ENCODE results near the gene RNU1-2.
"Not testable (repeated sequence)": the region's sequence is repeated elsewhere in the genome, so short reads cannot be mapped to it uniquely, and the experiment has no call there.

Gene RNU1-2

GRCh38 chr1:16896316-16897055 lies 706 bp downstream of the RNU1-2 start:
- not testable (repeated sequence) for H3K9me2 ChIP-seq (replicated peaks; ENCODE audit: control insufficient read depth, low read length); H3K27me3 ChIP-seq (ENCODE audit: control insufficient read depth, low read length); H3K36me3 ChIP-seq (ENCODE audit: control insufficient read depth, low read length); H3K79me2 ChIP-seq (ENCODE audit: control insufficient read depth, low read length); H3K9me3 ChIP-seq (ENCODE audit: control insufficient read depth, insufficient read depth, low read length); H4K20me1 ChIP-seq (ENCODE audit: control insufficient read depth, insufficient read depth, low read depth, low read length)
- peak overlapping the region; percentile 83 for H3K27ac ChIP-seq (ENCODE audit: low read depth, low read length)
- H3K4me2 ChIP-seq (ENCODE audit: low read length) = peak overlapping the region; percentile 66
- H3K4me3 ChIP-seq (ENCODE audit: low read length) = peak overlapping the region; percentile 70
- H3F3A ChIP-seq (ENCODE audit: control insufficient read depth, insufficient read depth) = peaks cover 23% of the 10 kb centered on the region
- peaks cover 37% of the 10 kb centered on the region for H3K4me1 ChIP-seq (ENCODE audit: control insufficient read depth, low read length)

- Histone ChIP-seq H3K4me1 (ENCODE audit: control insufficient read depth, low read length) (peaks cover 48% of the 10 kb centered on the region), H3F3A (ENCODE audit: control insufficient read depth, insufficient read depth) (peaks cover 23% of the 10 kb centered on the region), H3K4me2 (ENCODE audit: low read length) (0 out of 2 replicates have a peak overlapping the region, but pooled peaks have one; percentile 14)
- not testable (repeated sequence) for H3K36me3 ChIP-seq (ENCODE audit: control insufficient read depth, low read length); H3K4me3 ChIP-seq (ENCODE audit: low read length); H3K9me3 ChIP-seq (ENCODE audit: control insufficient read depth, insufficient read depth, low read length); H3K27me3 ChIP-seq (ENCODE audit: control insufficient read depth, low read length); H3K79me2 ChIP-seq (ENCODE audit: control insufficient read depth, low read length); H4K20me1 ChIP-seq (ENCODE audit: control insufficient read depth, insufficient read depth, low read depth, low read length); H3K27ac ChIP-seq (ENCODE audit: low read depth, low read length); H3K9me2 ChIP-seq (replicated peaks; ENCODE audit: control insufficient read depth, low read length)
These were observed 1.9 kb downstream of the RNU1-2 start for GRCh38 chr1:16897653-16898052.

GRCh38 chr1:16898298-16898697 lies 2.5 kb downstream of the RNU1-2 start:
- not testable (repeated sequence) for H3K79me2 ChIP-seq (ENCODE audit: control insufficient read depth, low read length); H3K27me3 ChIP-seq (ENCODE audit: control insufficient read depth, low read length); H3K9me2 ChIP-seq (replicated peaks; ENCODE audit: control insufficient read depth, low read length); H3K9me3 ChIP-seq (ENCODE audit: control insufficient read depth, insufficient read depth, low read length); H3K36me3 ChIP-seq (ENCODE audit: control insufficient read depth, low read length); H3K27ac ChIP-seq (ENCODE audit: low read depth, low read length); H3K4me3 ChIP-seq (ENCODE audit: low read length); H4K20me1 ChIP-seq (ENCODE audit: control insufficient read depth, insufficient read depth, low read depth, low read length); H3K4me2 ChIP-seq (ENCODE audit: low read length)
- Histone ChIP-seq H3K4me1 (ENCODE audit: control insufficient read depth, low read length) (peaks cover 55% of the 10 kb centered on the region), H3F3A (ENCODE audit: control insufficient read depth, insufficient read depth) (peaks cover 26% of the 10 kb centered on the region)

DNA sequence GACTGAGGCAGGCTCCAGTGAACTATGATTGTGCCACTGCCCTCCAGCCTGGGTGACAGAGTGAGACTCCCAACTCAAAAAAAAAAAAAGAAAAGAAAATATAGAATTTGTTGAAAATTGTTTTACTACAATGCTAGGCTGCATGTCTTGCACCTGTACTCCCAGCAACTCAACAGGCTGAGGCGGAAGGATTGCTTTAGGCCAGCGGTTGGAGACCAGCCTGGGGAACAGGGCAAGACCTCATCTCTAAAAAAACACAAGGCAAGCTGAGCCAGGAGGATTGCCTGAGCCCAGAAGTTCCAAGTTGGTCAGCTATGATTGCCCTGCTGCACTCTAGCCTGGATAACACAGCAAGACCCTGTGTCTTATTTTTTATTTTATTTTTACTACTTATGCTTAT lies 3.2 kb downstream of the RNU1-2 start:
- Histone ChIP-seq H3F3A (ENCODE audit: control insufficient read depth, insufficient read depth) (peaks cover 31% of the 10 kb centered on the region), H3K4me1 (ENCODE audit: control insufficient read depth, low read length) (peaks cover 61% of the 10 kb centered on the region)
- not testable (repeated sequence) for H3K79me2 ChIP-seq (ENCODE audit: control insufficient read depth, low read length); H4K20me1 ChIP-seq (ENCODE audit: control insufficient read depth, insufficient read depth, low read depth, low read length); H3K36me3 ChIP-seq (ENCODE audit: control insufficient read depth, low read length); H3K27me3 ChIP-seq (ENCODE audit: control insufficient read depth, low read length); H3K9me2 ChIP-seq (replicated peaks; ENCODE audit: control insufficient read depth, low read length); H3K4me3 ChIP-seq (ENCODE audit: low read length); H3K9me3 ChIP-seq (ENCODE audit: control insufficient read depth, insufficient read depth, low read length); H3K27ac ChIP-seq (ENCODE audit: low read depth, low read length); H3K4me2 ChIP-seq (ENCODE audit: low read length)

- no peaks in the 10 kb centered on the region for H3K27me3 ChIP-seq (ENCODE audit: control insufficient read depth, low read length)
- no peaks in the 10 kb centered on the region for H3K9me3 ChIP-seq (ENCODE audit: control insufficient read depth, insufficient read depth, low read length)
- no peaks in the 10 kb centered on the region for H3K79me2 ChIP-seq (ENCODE audit: control insufficient read depth, low read length)
- TF ChIP-seq, protein P1, sequence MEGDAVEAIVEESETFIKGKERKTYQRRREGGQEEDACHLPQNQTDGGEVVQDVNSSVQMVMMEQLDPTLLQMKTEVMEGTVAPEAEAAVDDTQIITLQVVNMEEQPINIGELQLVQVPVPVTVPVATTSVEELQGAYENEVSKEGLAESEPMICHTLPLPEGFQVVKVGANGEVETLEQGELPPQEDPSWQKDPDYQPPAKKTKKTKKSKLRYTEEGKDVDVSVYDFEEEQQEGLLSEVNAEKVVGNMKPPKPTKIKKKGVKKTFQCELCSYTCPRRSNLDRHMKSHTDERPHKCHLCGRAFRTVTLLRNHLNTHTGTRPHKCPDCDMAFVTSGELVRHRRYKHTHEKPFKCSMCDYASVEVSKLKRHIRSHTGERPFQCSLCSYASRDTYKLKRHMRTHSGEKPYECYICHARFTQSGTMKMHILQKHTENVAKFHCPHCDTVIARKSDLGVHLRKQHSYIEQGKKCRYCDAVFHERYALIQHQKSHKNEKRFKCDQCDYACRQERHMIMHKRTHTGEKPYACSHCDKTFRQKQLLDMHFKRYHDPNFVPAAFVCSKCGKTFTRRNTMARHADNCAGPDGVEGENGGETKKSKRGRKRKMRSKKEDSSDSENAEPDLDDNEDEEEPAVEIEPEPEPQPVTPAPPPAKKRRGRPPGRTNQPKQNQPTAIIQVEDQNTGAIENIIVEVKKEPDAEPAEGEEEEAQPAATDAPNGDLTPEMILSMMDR (IDR thresholded peaks at IDR 0.05; ENCODE audit: low read depth, low read length, poor library complexity, severe bottlenecking) = peak; percentile 37
- no peak for TF ChIP-seq EZH2phosphoT487 (IDR thresholded peaks at IDR 0.05; ENCODE audit: borderline replicate concordance, low read length)
- H3K27ac ChIP-seq (ENCODE audit: low read depth, low read length) = 0 out of 2 replicates have a peak overlapping the region, but pooled peaks have one; percentile 9
- H3K4me3 ChIP-seq (ENCODE audit: low read length) = peak overlapping the region; percentile 43; the same call in 1 of the 2 replicates
- H3K9me2 ChIP-seq (replicated peaks; ENCODE audit: control insufficient read depth, low read length) = no peaks in the 10 kb centered on the region
- no peaks in the 10 kb centered on the region; the same call in 1 of the 2 replicates for H3K36me3 ChIP-seq (ENCODE audit: control insufficient read depth, low read length)
- H3K4me1 ChIP-seq (ENCODE audit: control insufficient read depth, low read length) = peaks cover 69% of the 10 kb centered on the region
- H4K20me1 ChIP-seq (ENCODE audit: control insufficient read depth, insufficient read depth, low read depth, low read length) = no peaks in the 10 kb centered on the region
- peak overlapping the region; percentile 61 for H3K4me2 ChIP-seq (ENCODE audit: low read length)
- peaks cover 43% of the 10 kb centered on the region for H3F3A ChIP-seq (ENCODE audit: control insufficient read depth, insufficient read depth)
These were observed 5.0 kb downstream of the RNU1-2 start for GRCh38 chr1:16900751-16901150.

- not testable (repeated sequence) for H3K9me2 ChIP-seq (replicated peaks; ENCODE audit: control insufficient read depth, low read length); H3K79me2 ChIP-seq (ENCODE audit: control insufficient read depth, low read length); H3K36me3 ChIP-seq (ENCODE audit: control insufficient read depth, low read length); H4K20me1 ChIP-seq (ENCODE audit: control insufficient read depth, insufficient read depth, low read depth, low read length); H3K27me3 ChIP-seq (ENCODE audit: control insufficient read depth, low read length); H3K9me3 ChIP-seq (ENCODE audit: control insufficient read depth, insufficient read depth, low read length)
- Histone ChIP-seq H3F3A (ENCODE audit: control insufficient read depth, insufficient read depth) (peaks cover 48% of the 10 kb centered on the region), H3K27ac (ENCODE audit: low read depth, low read length) (peak overlapping the region; percentile 9; the same call in 1 of the 2 replicates), H3K4me1 (ENCODE audit: control insufficient read depth, low read length) (peaks cover 75% of the 10 kb centered on the region), H3K4me2 (ENCODE audit: low read length) (peak overlapping the region; percentile 61), H3K4me3 (ENCODE audit: low read length) (peak overlapping the region; percentile 43; the same call in 1 of the 2 replicates)
These were observed 5.6 kb downstream of the RNU1-2 start for GRCh38 chr1:16901371-16901770.

Measured in DOHH2 (cell line).